HepG2 (cell line): ENCODE measurements around the gene BCDIN3D. TPM values are rescaled to one million over a fixed set of nuclear protein-coding genes. Genes with fewer than 3 reads are reported as not detected.

Experiments used
- HNRNPL ChIP-seq: fragments of 200-400 bp; formaldehyde crosslinking; IDR thresholded peaks from 2 replicates; pipeline ENCODE4 v1.6.1; 2017; ENCODE audit warnings: mild to moderate bottlenecking, low read depth, low read length
- MTF2 ChIP-seq: sonication (generic); formaldehyde crosslinking; IDR thresholded peaks from 2 replicates; pipeline ENCODE4 v1.5.0; 2020; ENCODE audit warnings: missing genetic modification reagents, borderline replicate concordance
- MXI1 ChIP-seq: IDR thresholded peaks from 3 replicates; pipeline ENCODE4 v1.6.1; 2012; ENCODE audit warnings: low read depth, low read length, inconsistent platforms, borderline replicate concordance
- NFIB ChIP-seq: sonication (generic); formaldehyde crosslinking; IDR thresholded peaks from 2 replicates; pipeline ENCODE4 v1.9.0; 2021; ENCODE audit warnings: missing genetic modification reagents, mild to moderate bottlenecking, borderline replicate concordance
- NFYC ChIP-seq: IDR thresholded peaks from 2 replicates; pipeline ENCODE4 v1.6.1; 2016; ENCODE audit warnings: missing genetic modification reagents, missing compliant biosample characterization
- SP4 ChIP-seq: sonication (generic); formaldehyde crosslinking; IDR thresholded peaks from 2 replicates; pipeline ENCODE4 v1.8.1; 2023; ENCODE audit warnings: mild to moderate bottlenecking, missing genetic modification reagents
- TBX3 ChIP-seq: fragments of 450-650 bp; IDR thresholded peaks from 2 replicates; pipeline ENCODE4 v1.6.1; 2017; ENCODE audit warnings: antibody characterized with exemption, mild to moderate bottlenecking, inconsistent platforms, borderline replicate concordance
- ZBTB20 ChIP-seq: sonication (generic); formaldehyde crosslinking; IDR thresholded peaks from 2 replicates; pipeline ENCODE4 v1.8.1; 2023; ENCODE audit warnings: missing genetic modification reagents, low read depth, mild to moderate bottlenecking, borderline replicate concordance
- ZIK1 ChIP-seq: sonication (generic); formaldehyde crosslinking; IDR thresholded peaks from 2 replicates; pipeline ENCODE4 v1.5.0; 2020; ENCODE audit warnings: mild to moderate bottlenecking, low read depth, missing genetic modification reagents, borderline replicate concordance
- ZNF383 ChIP-seq: sonication (generic); formaldehyde crosslinking; IDR thresholded peaks from 2 replicates; pipeline ENCODE4 v1.4.0; 2020; ENCODE audit warnings: missing genetic modification reagents, mild to moderate bottlenecking, borderline replicate concordance
- ZNF572 ChIP-seq: sonication (generic); formaldehyde crosslinking; IDR thresholded peaks from 2 replicates; pipeline ENCODE4 v1.5.1; 2020; ENCODE audit warnings: mild to moderate bottlenecking, missing genetic modification reagents
- ZNF598 ChIP-seq: sonication (generic); formaldehyde crosslinking; IDR thresholded peaks from 2 replicates; pipeline ENCODE4 v1.5.1; 2020; ENCODE audit warnings: mild to moderate bottlenecking, missing genetic modification reagents, borderline replicate concordance
- ZNF83 ChIP-seq: sonication (generic); formaldehyde crosslinking; IDR thresholded peaks from 2 replicates; pipeline ENCODE4 v1.4.0; 2020; ENCODE audit warnings: missing genetic modification reagents, mild to moderate bottlenecking, borderline replicate concordance
- polyA plus RNA-seq, 8 experiments: library from polyadenylated mRNA; depleted of rRNA in 3 of 8; stranded (reverse) in 7 of 8; unstranded in 1 of 8; fragments of >200 nt; fragmentation: Illumina TruSeq in 4 of 8; extraction: Trizol in 4 of 8; gene quantifications; 2 replicates each; pipeline versions ENCODE4 v1.2.1 to v1.2.3, GENCODE V29; 2011 to 2016; ENCODE audit warnings: low read depth in 4 of 8, missing spikeins in 1 of 8, mixed read lengths in 1 of 8; ENCODE audit not compliant: insufficient read depth in 1 of 8
- total RNA-seq, 5 experiments: library from RNA; depleted of rRNA; stranded (reverse); fragments of >200 nt; fragmentation: Illumina TruSeq; extraction: Trizol; gene quantifications; 2 replicates each; pipeline ENCODE4 v1.2.3, GENCODE V29; 2016; ENCODE audit warnings: low read depth in 1 of 5
- TF ChIP-seq, protein P1 (sequence below): sonication (generic); formaldehyde crosslinking; IDR thresholded peaks from 2 replicates; pipeline ENCODE4 v1.5.1; 2020; ENCODE audit warnings: missing genetic modification reagents, mild to moderate bottlenecking, borderline replicate concordance
- TF ChIP-seq, protein P2 (sequence below), 2 experiments: sonication (generic) in 1 of 2; formaldehyde crosslinking in 1 of 2; IDR thresholded peaks; 2 replicates each; pipeline versions ENCODE4 v1.4.0 to v1.6.1; 2016 to 2020; ENCODE audit warnings: borderline replicate concordance in 1 of 2, low read depth in 1 of 2, mild to moderate bottlenecking in 1 of 2, missing genetic modification reagents in 1 of 2
- TF ChIP-seq, protein P3 (sequence below): conservative IDR thresholded peaks from 2 replicates; pipeline ENCODE4 v1.6.1; 2018; ENCODE audit warnings: missing genetic modification reagents
- TF ChIP-seq, protein P4 (sequence below), 2 experiments: sonication (generic) in 1 of 2; formaldehyde crosslinking in 1 of 2; IDR thresholded peaks; 2 replicates each; pipeline versions ENCODE4 v1.4.0 to v1.6.1; 2018 to 2020; ENCODE audit warnings: missing genetic modification reagents in 2 of 2, borderline replicate concordance in 1 of 2, low read depth in 1 of 2, mild to moderate bottlenecking in 1 of 2, missing biosample characterization in 1 of 2

BCDIN3D gene
- total and polyA plus RNA-seq, 2 of the 13 experiments (the other 11 are each of a cell fraction or from before 2014, with no cell fraction given): 2.2 to 2.5 TPM

DNA sequence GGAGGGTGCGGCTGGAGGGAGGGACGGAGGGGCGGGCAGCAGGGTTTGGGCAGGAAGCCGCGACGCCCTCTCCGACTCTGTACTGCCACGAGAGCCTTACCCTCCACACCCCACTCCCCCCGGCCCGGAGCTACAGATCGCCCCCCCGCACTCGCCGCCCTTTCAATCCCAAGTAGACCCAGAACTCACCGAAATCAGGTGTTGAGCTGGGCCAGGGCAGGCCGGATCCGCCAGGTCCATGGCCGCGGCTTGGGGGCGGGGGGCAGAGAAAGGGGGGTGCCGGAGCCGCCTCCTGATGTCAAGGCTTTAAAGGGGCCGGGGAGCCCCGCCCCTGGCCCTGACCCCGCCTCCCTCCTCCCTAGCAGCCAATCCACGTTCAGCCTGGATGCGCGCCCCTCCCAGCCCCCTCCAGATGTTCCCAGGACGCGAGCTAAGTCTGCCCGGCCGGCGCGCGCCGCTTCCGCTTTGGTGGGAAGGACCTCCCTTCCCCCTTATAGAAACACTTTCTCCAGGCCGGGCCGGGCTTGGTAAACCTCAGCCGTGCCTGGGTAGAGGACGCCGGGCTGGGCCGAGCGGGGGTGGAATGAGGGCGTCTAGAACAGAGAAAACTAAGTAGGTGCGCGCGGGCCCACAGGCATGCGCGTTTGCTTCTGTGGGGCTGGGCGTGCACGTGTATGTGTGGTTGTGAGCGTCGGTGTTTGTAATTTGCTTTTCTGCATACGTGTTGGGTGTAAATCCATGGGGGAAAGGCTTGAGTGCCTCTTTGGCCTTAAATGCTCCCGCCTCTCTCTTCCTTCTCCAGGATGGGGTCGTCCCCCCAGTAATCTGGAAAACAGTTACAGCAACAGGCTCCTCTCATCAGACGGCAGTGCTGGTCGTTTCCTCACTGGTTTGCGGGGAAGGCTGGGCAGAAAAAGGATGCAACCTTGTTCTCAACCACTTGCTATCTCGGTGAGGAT, 14.5 kb downstream of the BCDIN3D start, which contains the start of gene NCKAP5L (continued):
- TF ChIP-seq ZIK1 (no peak), MXI1 (0 out of 3 replicates have a peak, but pooled peaks have one; percentile 27), SP4 (CRISPR knock-in tag) (peak; percentile 90), MTF2 (CRISPR knock-in tag) (peak; percentile 80; the same call in 1 of the 2 replicates), NFIB (CRISPR knock-in tag) (no peak), ZNF598 (peak; percentile 90; the same call in 1 of the 2 replicates), NFYC (CRISPR knock-in tag) (peak; percentile 53), TBX3 (no peak), ZNF572 (CRISPR knock-in tag) (0 out of 2 replicates have a peak, but pooled peaks have one; percentile 52), ZNF383 (CRISPR knock-in tag) (no peak), ZBTB20 (CRISPR knock-in tag) (peak; percentile 57; the same call in 1 of the 2 replicates), ZNF83 (CRISPR knock-in tag) (no peak), HNRNPL (0 out of 2 replicates have a peak, but pooled peaks have one; percentile 48)
- TF ChIP-seq, protein P1, sequence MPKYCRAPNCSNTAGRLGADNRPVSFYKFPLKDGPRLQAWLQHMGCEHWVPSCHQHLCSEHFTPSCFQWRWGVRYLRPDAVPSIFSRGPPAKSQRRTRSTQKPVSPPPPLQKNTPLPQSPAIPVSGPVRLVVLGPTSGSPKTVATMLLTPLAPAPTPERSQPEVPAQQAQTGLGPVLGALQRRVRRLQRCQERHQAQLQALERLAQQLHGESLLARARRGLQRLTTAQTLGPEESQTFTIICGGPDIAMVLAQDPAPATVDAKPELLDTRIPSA (CRISPR knock-in tag): no peak
- TF ChIP-seq, protein P2, sequence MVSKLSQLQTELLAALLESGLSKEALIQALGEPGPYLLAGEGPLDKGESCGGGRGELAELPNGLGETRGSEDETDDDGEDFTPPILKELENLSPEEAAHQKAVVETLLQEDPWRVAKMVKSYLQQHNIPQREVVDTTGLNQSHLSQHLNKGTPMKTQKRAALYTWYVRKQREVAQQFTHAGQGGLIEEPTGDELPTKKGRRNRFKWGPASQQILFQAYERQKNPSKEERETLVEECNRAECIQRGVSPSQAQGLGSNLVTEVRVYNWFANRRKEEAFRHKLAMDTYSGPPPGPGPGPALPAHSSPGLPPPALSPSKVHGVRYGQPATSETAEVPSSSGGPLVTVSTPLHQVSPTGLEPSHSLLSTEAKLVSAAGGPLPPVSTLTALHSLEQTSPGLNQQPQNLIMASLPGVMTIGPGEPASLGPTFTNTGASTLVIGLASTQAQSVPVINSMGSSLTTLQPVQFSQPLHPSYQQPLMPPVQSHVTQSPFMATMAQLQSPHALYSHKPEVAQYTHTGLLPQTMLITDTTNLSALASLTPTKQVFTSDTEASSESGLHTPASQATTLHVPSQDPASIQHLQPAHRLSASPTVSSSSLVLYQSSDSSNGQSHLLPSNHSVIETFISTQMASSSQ (IDR thresholded peaks at IDR 0.05; ENCODE audit: low read depth): no peak
- TF ChIP-seq, protein P2 (CRISPR knock-in tag; IDR thresholded peaks at IDR 0.05; ENCODE audit: borderline replicate concordance): no peak
- TF ChIP-seq, protein P3, sequence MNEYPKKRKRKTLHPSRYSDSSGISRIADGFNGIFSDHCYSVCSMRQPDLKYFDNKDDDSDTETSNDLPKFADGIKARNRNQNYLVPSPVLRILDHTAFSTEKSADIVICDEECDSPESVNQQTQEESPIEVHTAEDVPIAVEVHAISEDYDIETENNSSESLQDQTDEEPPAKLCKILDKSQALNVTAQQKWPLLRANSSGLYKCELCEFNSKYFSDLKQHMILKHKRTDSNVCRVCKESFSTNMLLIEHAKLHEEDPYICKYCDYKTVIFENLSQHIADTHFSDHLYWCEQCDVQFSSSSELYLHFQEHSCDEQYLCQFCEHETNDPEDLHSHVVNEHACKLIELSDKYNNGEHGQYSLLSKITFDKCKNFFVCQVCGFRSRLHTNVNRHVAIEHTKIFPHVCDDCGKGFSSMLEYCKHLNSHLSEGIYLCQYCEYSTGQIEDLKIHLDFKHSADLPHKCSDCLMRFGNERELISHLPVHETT (CRISPR knock-in tag): 0 out of 2 replicates have a peak, but pooled peaks have one; percentile 35
- TF ChIP-seq, protein P4, sequence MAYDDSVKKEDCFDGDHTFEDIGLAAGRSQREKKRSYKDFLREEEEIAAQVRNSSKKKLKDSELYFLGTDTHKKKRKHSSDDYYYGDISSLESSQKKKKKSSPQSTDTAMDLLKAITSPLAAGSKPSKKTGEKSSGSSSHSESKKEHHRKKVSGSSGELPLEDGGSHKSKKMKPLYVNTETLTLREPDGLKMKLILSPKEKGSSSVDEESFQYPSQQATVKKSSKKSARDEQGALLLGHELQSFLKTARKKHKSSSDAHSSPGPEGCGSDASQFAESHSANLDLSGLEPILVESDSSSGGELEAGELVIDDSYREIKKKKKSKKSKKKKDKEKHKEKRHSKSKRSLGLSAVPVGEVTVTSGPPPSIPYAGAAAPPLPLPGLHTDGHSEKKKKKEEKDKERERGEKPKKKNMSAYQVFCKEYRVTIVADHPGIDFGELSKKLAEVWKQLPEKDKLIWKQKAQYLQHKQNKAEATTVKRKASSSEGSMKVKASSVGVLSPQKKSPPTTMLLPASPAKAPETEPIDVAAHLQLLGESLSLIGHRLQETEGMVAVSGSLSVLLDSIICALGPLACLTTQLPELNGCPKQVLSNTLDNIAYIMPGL (CRISPR knock-in tag; IDR thresholded peaks at IDR 0.05; ENCODE audit: borderline replicate concordance in 1 of 2, low read depth in 1 of 2): peak in 1 of 2 experiments; percentile 38; a peak in 2 of 4 replicates
